Spleen (tissue), 7 donors: ENCODE measurements around the gene S100A14.

Experiments used
- POLR2A ChIP-seq, 3 donors: fragments of 450-650 bp; IDR thresholded peaks; one replicate each; pipeline ENCODE4 v1.5.1; 2017; ENCODE audit warnings: antibody characterized with exemption in 3 of 3, mild to moderate bottlenecking in 1 of 3
- POLR2AphosphoS5 ChIP-seq, 3 donors: sonication (generic); formaldehyde crosslinking; IDR thresholded peaks; one replicate each; pipeline ENCODE4 v1.5.1; 2017; ENCODE audit warnings: antibody characterized with exemption in 3 of 3
- TF ChIP-seq, protein P1 (sequence below), 11 experiments: fragments of 200-600 bp in 7 of 11; fragments of 450-650 bp in 4 of 11; sonication (generic) in 4 of 11; IDR thresholded peaks in 8 of 11; conservative IDR thresholded peaks in 3 of 11; 1 replicate in 7 of 11; 2 replicates in 4 of 11; pipeline versions ENCODE4 v1.4.0 to v1.8.0; 2016 to 2021; ENCODE audit warnings: antibody characterized with exemption in 11 of 11, inconsistent platforms in 4 of 11, mild to moderate bottlenecking in 1 of 11
- donor health status: DM: no; HTN: no; CAD: no; lungs with moderate emphysema.
- donor health status: DM: no; HTN: no; CAD: no.
- donor health status: DM: no; HTN: no; CAD: no.

- TF ChIP-seq, protein P1, sequence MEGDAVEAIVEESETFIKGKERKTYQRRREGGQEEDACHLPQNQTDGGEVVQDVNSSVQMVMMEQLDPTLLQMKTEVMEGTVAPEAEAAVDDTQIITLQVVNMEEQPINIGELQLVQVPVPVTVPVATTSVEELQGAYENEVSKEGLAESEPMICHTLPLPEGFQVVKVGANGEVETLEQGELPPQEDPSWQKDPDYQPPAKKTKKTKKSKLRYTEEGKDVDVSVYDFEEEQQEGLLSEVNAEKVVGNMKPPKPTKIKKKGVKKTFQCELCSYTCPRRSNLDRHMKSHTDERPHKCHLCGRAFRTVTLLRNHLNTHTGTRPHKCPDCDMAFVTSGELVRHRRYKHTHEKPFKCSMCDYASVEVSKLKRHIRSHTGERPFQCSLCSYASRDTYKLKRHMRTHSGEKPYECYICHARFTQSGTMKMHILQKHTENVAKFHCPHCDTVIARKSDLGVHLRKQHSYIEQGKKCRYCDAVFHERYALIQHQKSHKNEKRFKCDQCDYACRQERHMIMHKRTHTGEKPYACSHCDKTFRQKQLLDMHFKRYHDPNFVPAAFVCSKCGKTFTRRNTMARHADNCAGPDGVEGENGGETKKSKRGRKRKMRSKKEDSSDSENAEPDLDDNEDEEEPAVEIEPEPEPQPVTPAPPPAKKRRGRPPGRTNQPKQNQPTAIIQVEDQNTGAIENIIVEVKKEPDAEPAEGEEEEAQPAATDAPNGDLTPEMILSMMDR (IDR thresholded peaks at IDR 0.05 in 8 of 11, conservative IDR thresholded peaks at IDR 0.05 in 3 of 11), result no peak
- no peak for TF ChIP-seq POLR2A (IDR thresholded peaks at IDR 0.05)
- no peak for TF ChIP-seq POLR2AphosphoS5 (IDR thresholded peaks at IDR 0.05)
These were observed 46.1 kb upstream of the S100A14 start for GRCh38 chr1:153662269-153662668.
